ENCODE data around the gene FHOD3. TPM values are rescaled to one million over a fixed set of nuclear protein-coding genes. Genes with fewer than 3 reads are reported as not detected.

Gene FHOD3
- total and polyA plus RNA-seq, 2 of the 8 experiments (the other 6 are each of a cell fraction or from before 2014, with no cell fraction given), result 9.7 to 10.5 TPM

- TF ChIP-seq USF2 (IDR thresholded peaks at IDR 0.05; ENCODE audit: low read length), result no peak
Measured at GRCh38 chr18:36624451-36625167, 327.1 kb downstream of the FHOD3 start (continued).
